OCI-LY7 (cell line): Measurements from ENCODE around the gene KCNK15.

ENCODE experiments used
- CTCF ChIP-seq: fragments of 200-600 bp; sonication (generic); conservative IDR thresholded peaks from 2 replicates; pipeline ENCODE4 v1.5.1; 2014; ENCODE audit warnings: mild to moderate bottlenecking, antibody characterized with exemption, low read length, moderate library complexity, mixed read lengths
- EZH2phosphoT487 ChIP-seq: fragments of 200-600 bp; sonication (generic); IDR thresholded peaks from 2 replicates; pipeline ENCODE4 v1.6.1; 2018; ENCODE audit warnings: low read depth, borderline replicate concordance, mild to moderate bottlenecking, mixed run types, antibody characterized with exemption, low read length, moderate library complexity, mixed read lengths

GRCh38 chr20:44770484-44771171, 25.0 kb downstream of the KCNK15 start:
- no peak for TF ChIP-seq CTCF
- TF ChIP-seq EZH2phosphoT487, result no peak
